ENCODE measurements around the gene WIPF2.

Gene WIPF2

GRCh38 chr17:40251576-40251975, 32.5 kb downstream of the WIPF2 start:
- peak; percentile 95 for DNase-seq (ENCODE audit: low read depth)

DNA sequence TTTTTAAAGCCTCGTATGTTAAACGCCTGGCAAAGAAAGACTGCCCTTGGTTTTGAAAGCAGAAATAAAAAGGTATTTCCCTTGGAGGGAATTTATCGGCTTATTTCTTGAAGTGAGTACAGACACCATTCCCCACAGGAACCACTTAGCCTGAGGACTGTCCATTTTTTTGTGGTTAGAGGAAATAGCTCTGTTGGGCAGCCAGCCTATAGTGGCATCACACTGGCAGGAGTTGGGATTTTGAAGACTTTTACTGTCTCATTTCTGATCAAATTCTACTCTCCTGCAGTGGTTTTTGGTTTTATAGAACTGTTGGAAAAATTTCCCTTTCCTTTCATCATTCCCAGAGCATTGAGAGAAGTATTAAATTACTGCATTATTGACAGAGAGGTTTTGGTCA, 34.5 kb downstream of the WIPF2 start:
- no peak for DNase-seq (ENCODE audit: low read depth)

DNA sequence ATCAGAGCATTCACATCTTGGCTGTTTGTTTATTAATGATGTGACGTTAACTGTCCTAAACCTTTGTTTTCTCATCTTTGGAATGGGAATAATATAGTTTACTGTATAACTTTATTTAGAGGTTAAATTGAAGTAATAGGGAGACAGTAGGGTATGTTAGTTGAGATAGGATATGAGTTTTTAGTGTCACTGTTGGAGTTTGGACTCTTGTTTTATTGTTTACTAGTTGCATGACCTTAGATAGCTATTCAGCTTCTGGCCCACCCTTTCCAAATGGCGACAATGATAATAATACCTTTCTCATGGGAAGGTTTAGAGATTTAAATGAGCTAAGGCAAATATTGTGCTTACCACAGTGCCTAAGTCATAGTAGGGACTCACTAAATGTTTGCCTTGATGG, 40.4 kb downstream of the WIPF2 start:
- DNase-seq (ENCODE audit: low read depth): no peak

- DNase-seq (ENCODE audit: low read depth): no peak
Measured at GRCh38 chr17:40260528-40260927, 41.4 kb downstream of the WIPF2 start.

GRCh38 chr17:40264458-40265185, 45.5 kb downstream of the WIPF2 start:
- DNase-seq (ENCODE audit: low read depth): no peak

DNA sequence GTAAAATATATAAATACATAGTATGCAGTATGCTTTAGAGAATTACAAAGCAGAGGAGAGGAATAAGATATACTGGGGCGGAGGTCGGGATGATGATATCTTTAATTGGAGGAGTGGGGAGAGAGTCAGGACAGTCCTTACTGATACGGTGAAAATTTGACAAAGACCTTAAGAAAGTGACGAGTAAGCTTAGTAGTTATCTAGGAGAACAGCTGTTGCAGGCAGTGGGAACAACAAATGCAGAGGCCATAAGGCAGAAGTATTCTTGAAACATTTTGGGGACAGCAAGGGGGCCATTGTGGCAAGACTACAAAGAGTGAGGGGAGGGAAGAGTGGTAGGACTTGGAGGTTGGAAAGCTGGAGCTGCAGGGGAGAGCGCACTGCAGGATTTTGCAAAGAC, 46.2 kb downstream of the WIPF2 start:
- no peak for DNase-seq (ENCODE audit: low read depth)

- no peak for DNase-seq (ENCODE audit: low read depth)
Measured at GRCh38 chr17:40266882-40267281, 47.8 kb downstream of the WIPF2 start.

GRCh38 chr17:40268141-40268712, 49.1 kb downstream of the WIPF2 start:
- DNase-seq (ENCODE audit: low read depth): no peak

DNA sequence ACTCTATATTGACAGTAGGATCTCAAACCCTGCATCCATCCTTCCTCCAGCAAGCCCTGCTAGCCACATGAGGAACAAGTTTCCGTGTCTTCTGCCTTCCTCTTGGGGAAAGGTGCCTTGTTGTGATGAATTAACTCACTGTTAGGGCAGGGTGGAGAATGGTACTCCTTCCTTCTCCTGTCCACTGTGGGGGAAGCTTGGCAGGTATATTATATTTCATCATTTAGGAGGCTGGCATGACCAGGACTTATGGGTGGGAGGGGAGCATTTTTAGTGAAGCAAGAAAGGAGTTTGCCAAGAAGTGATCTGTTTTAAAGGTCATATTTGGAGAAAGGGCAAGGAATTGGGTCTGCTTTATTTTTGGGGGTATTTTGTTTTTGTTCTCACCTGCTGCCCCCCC, 59.3 kb downstream of the WIPF2 start:
- no peak for DNase-seq (ENCODE audit: low read depth)

- no peak for DNase-seq (ENCODE audit: low read depth)
Measured at GRCh38 chr17:40279402-40279801, 60.3 kb downstream of the WIPF2 start.

DNA sequence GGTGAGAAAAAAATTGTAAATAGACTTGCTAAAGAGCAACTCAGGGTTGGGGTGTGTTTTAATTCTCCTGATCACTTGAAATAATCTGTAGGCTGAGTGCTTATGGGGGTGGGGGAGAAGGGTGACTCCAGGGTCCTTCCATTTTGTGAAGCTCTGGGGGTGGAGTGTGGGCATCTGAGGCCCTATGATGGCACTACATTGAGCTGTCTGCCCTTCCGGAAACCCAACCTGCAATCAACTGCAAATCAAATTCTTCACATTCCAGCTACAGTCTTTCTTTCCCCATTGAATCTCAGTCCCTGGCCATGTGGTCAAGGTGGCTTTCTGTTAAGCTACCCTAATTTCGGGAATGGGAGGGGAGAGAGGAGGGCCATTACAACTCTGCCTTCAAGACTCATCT, 62.6 kb downstream of the WIPF2 start:
- no peak for DNase-seq (ENCODE audit: low read depth)

- DNase-seq (ENCODE audit: low read depth): peak; percentile 76
Measured at GRCh38 chr17:40283662-40284061, 64.6 kb downstream of the WIPF2 start.

GRCh38 chr17:40284085-40284713, 65.1 kb downstream of the WIPF2 start:
- DNase-seq (ENCODE audit: low read depth): no peak

DNA sequence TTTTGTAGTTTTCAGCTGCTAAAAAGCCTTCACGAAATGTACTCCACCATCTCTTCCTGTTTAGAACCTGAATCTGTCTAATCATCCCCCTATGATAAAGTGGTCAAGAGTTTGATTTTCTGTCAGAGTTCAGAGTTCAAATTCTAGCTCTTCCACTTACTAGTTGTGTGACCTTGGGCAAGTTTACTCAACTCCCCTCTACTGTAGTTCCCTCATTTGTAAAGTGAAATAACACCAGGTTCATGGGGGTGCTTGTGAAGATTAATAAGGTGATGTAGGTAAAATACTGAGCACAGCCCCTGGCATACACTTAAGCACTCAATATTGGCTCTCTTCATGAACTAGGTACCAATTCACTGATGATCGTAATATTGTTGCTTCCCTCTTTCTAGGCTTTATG, 67.4 kb downstream of the WIPF2 start:
- DNase-seq (ENCODE audit: low read depth): no peak

- DNase-seq (ENCODE audit: low read depth): no peak
Measured at GRCh38 chr17:40287159-40287493, 68.0 kb downstream of the WIPF2 start.

DNA sequence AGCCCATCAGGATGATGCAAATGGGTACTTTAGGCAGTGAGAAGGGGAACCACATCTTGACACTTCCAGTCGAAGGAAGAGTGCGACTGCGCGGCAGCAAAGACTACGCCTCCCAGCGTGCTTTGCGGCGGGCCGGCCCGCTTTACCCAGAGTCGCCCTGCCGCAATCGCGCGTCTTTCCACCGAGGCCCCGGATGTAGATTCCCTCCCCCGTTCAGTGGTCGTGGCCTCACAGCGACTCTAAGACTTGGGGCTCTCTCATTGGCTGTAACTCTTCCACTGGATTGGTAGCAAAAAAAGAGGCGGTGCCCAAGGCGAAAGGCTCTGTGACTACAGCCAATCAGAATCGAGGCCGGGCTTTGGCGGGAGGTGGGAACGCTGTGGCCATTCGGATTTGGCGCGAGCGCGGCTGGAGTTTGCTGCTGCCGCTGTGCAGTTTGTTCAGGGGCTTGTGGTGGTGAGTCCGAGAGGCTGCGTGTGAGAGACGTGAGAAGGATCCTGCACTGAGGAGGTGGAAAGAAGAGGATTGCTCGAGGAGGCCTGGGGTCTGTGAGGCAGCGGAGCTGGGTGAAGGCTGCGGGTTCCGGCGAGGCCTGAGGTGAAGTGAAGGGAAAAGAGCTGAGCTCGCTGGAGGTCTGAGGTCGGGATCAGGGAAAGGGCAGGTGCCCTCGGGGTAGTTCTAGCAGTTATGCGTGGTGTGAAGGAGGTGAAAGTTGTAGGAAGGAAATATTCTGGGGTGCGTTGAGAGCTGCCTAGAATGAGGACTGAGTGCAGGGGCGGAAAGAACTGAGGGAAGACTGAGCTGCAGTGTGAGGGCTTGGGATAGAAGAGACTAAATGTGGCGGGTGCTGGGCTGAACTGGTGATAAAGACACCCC, 68.6 kb downstream of the WIPF2 start, which contains the start of gene CDC6:
TSS of gene CDC6 (plus strand) at position 386 of the 876 bp plus-strand sequence. CDS start 1,542 bp downstream, outside the sequence.
- peak; percentile 99 for DNase-seq (ENCODE audit: low read depth)

DNA sequence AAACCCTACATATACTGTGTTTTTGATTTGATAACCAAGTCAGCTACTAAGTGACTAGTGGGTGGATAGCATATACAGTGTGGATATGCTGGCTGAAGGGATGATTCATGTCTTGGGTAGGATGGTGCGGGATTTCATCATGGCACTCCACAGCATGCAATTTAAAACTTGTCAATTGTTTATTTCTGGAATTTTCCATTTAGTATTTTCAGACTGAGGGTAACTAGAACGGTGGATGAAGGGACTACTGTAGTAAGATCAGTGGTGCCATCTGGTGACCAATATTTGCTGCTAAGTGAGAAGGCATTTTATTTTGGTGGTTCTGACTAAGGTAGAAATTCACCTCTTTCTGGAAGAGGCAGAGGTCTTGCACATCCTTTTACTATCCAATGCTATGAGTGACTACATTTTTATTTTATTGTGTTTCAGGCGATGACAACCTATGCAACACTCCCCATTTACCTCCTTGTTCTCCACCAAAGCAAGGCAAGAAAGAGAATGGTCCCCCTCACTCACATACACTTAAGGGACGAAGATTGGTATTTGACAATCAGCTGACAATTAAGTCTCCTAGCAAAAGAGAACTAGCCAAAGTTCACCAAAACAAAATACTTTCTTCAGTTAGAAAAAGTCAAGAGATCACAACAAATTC, 71.7 kb downstream of the WIPF2 start:
- DNase-seq (ENCODE audit: low read depth): peak; percentile 84

DNA sequence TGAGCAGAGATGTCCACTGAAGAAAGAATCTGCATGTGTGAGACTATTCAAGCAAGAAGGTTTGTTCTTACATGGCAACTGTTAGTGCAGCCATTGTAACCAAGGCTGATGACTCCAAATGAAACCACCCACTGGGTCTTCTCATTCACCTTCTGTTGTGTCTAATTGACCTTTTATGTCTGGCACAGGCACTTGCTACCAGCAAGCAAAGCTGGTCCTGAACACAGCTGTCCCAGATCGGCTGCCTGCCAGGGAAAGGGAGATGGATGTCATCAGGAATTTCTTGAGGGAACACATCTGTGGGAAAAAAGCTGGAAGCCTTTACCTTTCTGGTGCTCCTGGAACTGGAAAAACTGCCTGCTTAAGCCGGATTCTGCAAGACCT, 72.2 kb downstream of the WIPF2 start:
- no peak for DNase-seq (ENCODE audit: low read depth)

- no peak for DNase-seq (ENCODE audit: low read depth)
Measured at GRCh38 chr17:40293363-40293762, 74.3 kb downstream of the WIPF2 start.

GRCh38 chr17:40295488-40296436, 76.7 kb downstream of the WIPF2 start:
- DNase-seq (ENCODE audit: low read depth): no peak

DNA sequence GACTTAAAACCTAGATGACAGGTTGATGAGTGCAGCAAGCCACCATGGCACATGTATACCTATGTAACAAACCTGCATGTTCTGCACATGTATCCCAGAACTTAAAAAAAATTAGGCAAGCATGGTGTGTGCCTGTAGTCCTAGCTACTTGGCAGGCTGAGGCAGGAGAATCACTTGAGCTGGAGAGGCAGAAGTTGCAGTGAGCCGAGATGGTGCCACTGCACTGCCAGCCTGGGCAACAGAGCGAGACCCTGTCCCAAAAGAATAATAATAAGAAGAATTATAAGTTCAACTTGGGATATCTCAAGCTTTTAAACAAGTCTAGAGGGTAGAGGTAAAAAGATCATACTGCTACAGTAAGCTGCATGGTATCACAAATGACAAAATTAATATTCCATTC, 78.4 kb downstream of the WIPF2 start:
- DNase-seq (ENCODE audit: low read depth): no peak

Measured in GM04504 (cell line).